ENCODE results near the gene STXBP6.

DNA sequence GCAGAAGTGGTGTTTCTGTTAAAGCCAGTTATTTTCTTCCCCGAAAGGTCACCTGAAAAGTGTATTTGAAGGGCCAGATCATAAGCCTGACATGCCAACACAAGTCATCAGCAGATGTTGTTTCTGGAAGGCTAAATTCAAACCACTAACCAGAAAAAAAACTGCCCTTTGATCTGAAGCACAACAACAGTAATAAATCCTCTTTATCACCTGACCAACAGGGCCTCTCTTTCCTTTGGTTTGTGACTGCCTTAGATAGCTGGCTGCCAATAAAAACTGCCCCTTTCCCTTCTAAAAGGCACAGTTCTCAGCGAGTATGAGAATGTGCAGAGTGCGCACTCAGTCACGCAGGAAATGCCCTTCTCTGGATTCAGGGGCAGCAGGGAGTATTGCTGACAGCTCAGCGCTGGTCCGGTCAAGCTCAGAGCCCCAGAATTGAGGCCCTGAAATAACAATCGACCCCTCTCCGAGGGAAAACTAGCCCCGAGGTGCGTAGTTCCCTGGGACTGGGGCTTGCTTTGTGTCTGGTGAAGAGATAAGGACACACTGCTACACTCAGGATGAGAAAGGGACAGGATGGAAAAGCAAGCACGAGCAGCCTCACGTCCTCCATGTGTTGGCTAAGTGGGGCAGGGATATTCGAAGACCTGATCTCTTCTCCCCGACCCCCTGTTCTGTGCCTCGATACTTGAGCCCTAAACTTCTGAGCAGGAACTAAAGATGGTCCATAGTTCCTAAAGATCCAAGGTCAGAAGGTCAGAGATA lies 231.7 kb downstream of the STXBP6 start:
- TF ChIP-seq, protein P1, sequence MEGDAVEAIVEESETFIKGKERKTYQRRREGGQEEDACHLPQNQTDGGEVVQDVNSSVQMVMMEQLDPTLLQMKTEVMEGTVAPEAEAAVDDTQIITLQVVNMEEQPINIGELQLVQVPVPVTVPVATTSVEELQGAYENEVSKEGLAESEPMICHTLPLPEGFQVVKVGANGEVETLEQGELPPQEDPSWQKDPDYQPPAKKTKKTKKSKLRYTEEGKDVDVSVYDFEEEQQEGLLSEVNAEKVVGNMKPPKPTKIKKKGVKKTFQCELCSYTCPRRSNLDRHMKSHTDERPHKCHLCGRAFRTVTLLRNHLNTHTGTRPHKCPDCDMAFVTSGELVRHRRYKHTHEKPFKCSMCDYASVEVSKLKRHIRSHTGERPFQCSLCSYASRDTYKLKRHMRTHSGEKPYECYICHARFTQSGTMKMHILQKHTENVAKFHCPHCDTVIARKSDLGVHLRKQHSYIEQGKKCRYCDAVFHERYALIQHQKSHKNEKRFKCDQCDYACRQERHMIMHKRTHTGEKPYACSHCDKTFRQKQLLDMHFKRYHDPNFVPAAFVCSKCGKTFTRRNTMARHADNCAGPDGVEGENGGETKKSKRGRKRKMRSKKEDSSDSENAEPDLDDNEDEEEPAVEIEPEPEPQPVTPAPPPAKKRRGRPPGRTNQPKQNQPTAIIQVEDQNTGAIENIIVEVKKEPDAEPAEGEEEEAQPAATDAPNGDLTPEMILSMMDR (IDR thresholded peaks at IDR 0.05): no peak
- TF ChIP-seq POLR2A (IDR thresholded peaks at IDR 0.05): no peak

All from body of pancreas (tissue), 4 donors.